ENCODE results near the gene FSTL5.

GRCh38 chr4:161404346-161405110 is 759.3 kb downstream of the FSTL5 start:
- TF ChIP-seq POLR2A (IDR thresholded peaks at IDR 0.05; ENCODE audit: low read length), result no peak
- TF ChIP-seq GATA1 (IDR thresholded peaks at IDR 0.05; ENCODE audit: low read depth, low read length), result no peak

Data from erythroblast (primary cell).